MM.1S (cell line): ENCODE data around the gene ANKH.
"Not testable (repeated sequence)": the region's sequence is repeated elsewhere in the genome, so short reads cannot be mapped to it uniquely, and the experiment has no call there.

ENCODE experiments used
- DNase-seq: peaks from one replicate; pipeline ENCODE4 v3.0.0-alpha.2; 2015
- H2AFZ ChIP-seq: fragments of 300-600 bp; sonication (generic); 2 replicates; pipeline ENCODE4 v1.6.0; 2016; ENCODE audit warnings: antibody characterized with exemption, low read length
- H3F3A ChIP-seq: fragments of 300-600 bp; sonication (generic); 2 replicates; pipeline ENCODE4 v1.6.1; 2016; ENCODE audit warnings: mild to moderate bottlenecking, antibody characterized with exemption, low read length, moderate library complexity, mixed read lengths; ENCODE audit not compliant: insufficient read depth
- H3K27ac ChIP-seq: fragments of 300-600 bp; sonication (generic); 2 replicates; pipeline ENCODE4 v1.5.1; 2016; ENCODE audit warnings: mild to moderate bottlenecking, low read length
- H3K27me3 ChIP-seq: fragments of 300-600 bp; sonication (generic); replicated peaks from 2 replicates; pipeline ENCODE4 v1.6.0; 2016; ENCODE audit warnings: low read length; ENCODE audit not compliant: insufficient read depth
- H3K36me3 ChIP-seq: fragments of 300-600 bp; sonication (generic); replicated peaks from 2 replicates; pipeline ENCODE4 v1.6.1; 2016; ENCODE audit warnings: mild to moderate bottlenecking, low read length, mixed read lengths; ENCODE audit not compliant: insufficient read depth
- H3K4me1 ChIP-seq: fragments of 300-600 bp; sonication (generic); 2 replicates; pipeline ENCODE4 v1.6.1; 2016; ENCODE audit warnings: low read length, mixed read lengths
- H3K4me2 ChIP-seq: fragments of 300-600 bp; sonication (generic); 2 replicates; pipeline ENCODE4 v1.6.0; 2016; ENCODE audit warnings: low read depth, low read length
- H3K4me3 ChIP-seq: fragments of 300-600 bp; sonication (generic); 2 replicates; pipeline ENCODE4 v1.5.1; 2016; ENCODE audit warnings: low read length, mixed read lengths
- H3K79me2 ChIP-seq: fragments of 300-600 bp; sonication (generic); 2 replicates; pipeline ENCODE4 v1.6.1; 2016; ENCODE audit warnings: mixed run types, low read length, mixed read lengths
- H3K9ac ChIP-seq: fragments of 300-600 bp; sonication (generic); 2 replicates; pipeline ENCODE4 v1.6.1; 2016; ENCODE audit warnings: low read length, mixed read lengths
- H3K9me2 ChIP-seq: fragments of 300-600 bp; sonication (generic); replicated peaks from 2 replicates; pipeline ENCODE4 v1.6.1; 2016; ENCODE audit warnings: mild to moderate bottlenecking, low read length, mixed read lengths; ENCODE audit not compliant: insufficient read depth
- H3K9me3 ChIP-seq: fragments of 300-600 bp; sonication (generic); replicated peaks from 2 replicates; pipeline ENCODE4 v1.6.1; 2016; ENCODE audit warnings: mild to moderate bottlenecking, low read length, mixed read lengths; ENCODE audit not compliant: insufficient read depth
- H4K20me1 ChIP-seq: fragments of 300-600 bp; sonication (generic); 2 replicates; pipeline ENCODE4 v1.6.1; 2016; ENCODE audit warnings: mild to moderate bottlenecking, low read length, moderate library complexity, mixed read lengths; ENCODE audit not compliant: insufficient read depth
- EZH2 ChIP-seq: fragments of 300-600 bp; sonication (generic); optimal IDR thresholded peaks from 2 replicates; pipeline ENCODE3; 2017; ENCODE audit warnings: low read depth, mild to moderate bottlenecking, antibody characterized with exemption, low read length, mixed read lengths
- EZH2phosphoT487 ChIP-seq: fragments of 300-600 bp; sonication (generic); IDR thresholded peaks from 2 replicates; pipeline ENCODE4 v1.6.1; 2018; ENCODE audit warnings: antibody characterized with exemption, low read length
- TF ChIP-seq, protein P1 (sequence below): fragments of 300-600 bp; sonication (generic); IDR thresholded peaks from 2 replicates; pipeline ENCODE4 v1.5.1; 2016; ENCODE audit warnings: antibody characterized with exemption, low read length, mixed read lengths

Gene ANKH

DNA sequence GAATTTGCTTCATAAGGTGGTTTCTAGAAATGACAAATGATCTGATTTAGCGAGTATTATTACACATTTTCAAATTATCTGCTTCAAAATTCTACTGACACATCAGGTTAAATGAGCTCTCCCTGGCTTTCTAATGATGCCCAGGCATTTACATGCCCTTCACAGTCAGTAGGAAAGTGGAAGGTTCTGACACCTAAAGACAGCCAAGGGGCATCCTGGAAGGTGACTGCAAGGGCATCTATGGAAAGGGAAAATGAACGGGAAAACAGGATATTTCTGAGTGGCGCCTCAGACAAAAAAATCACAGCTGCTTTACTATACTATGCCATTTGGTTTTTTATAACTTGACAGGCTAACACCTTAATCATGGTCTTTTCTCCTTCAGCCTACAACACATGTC is 31.0 kb downstream of the ANKH start:
- Histone ChIP-seq H3K27me3 (no peaks in the 10 kb centered on the region), H3K4me2 (no peak overlapping the region), H2AFZ (no peak overlapping the region), H4K20me1 (no peaks in the 10 kb centered on the region), H3K9ac (no peak overlapping the region), H3K9me2 (no peaks in the 10 kb centered on the region), H3K79me2 (peaks cover 9% of the 10 kb centered on the region; the same call in 1 of the 2 replicates), H3K27ac (no peak overlapping the region), H3K4me1 (no peaks in the 10 kb centered on the region), H3F3A (no peaks in the 10 kb centered on the region), H3K36me3 (no peaks in the 10 kb centered on the region), H3K9me3 (no peaks in the 10 kb centered on the region), H3K4me3 (no peak overlapping the region)
- TF ChIP-seq, protein P1, sequence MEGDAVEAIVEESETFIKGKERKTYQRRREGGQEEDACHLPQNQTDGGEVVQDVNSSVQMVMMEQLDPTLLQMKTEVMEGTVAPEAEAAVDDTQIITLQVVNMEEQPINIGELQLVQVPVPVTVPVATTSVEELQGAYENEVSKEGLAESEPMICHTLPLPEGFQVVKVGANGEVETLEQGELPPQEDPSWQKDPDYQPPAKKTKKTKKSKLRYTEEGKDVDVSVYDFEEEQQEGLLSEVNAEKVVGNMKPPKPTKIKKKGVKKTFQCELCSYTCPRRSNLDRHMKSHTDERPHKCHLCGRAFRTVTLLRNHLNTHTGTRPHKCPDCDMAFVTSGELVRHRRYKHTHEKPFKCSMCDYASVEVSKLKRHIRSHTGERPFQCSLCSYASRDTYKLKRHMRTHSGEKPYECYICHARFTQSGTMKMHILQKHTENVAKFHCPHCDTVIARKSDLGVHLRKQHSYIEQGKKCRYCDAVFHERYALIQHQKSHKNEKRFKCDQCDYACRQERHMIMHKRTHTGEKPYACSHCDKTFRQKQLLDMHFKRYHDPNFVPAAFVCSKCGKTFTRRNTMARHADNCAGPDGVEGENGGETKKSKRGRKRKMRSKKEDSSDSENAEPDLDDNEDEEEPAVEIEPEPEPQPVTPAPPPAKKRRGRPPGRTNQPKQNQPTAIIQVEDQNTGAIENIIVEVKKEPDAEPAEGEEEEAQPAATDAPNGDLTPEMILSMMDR, result no peak
- TF ChIP-seq EZH2phosphoT487 (no peak), EZH2 (no peak)
- no peak for DNase-seq

DNA sequence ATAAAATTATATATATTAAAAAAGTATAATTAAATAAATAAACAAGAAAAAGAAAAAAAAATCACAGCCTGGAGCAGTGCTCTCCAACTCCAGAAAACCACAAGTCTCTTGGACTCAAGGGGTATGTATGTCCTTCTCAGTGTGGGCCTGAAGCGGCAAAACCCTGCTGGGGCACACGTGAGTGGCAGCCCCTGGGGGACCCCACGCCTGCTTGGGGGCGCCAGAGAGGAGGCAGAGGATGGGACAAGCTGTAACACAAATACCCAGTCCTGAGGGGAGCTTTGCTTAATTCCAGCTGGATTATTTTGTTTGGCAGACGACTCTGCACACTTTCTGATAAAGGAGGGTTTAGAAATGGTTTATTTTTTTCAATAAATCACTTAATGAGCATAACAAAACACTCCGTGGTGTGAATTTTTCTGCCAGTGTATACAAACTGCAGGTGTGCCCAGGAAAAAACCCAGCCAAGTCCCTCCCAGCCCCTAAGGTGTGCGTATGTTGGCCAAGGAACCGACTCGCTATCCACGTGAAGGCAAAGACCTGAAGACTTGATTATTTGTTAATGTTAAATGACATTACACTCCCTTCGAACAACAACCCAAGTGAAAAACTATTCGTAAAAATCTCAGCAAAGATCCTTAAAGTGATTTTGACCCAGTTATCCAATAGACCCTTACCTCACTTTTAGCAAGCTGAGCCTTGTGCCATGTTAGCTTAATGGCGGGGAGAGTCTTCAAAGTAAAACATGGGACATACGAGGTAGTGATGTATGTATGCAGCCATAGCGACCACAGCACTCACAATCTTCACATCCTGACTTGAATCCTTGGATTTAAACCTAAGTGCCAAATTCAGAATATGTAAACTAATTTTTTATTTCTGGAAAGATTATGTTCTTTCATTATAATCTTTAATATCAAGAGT is 32.9 kb downstream of the ANKH start:
- Histone ChIP-seq H3K27ac (no peak overlapping the region), H2AFZ (no peak overlapping the region), H3K79me2 (peaks cover 20% of the 10 kb centered on the region), H3K4me2 (no peak overlapping the region), H4K20me1 (no peaks in the 10 kb centered on the region), H3K9me2 (no peaks in the 10 kb centered on the region), H3K4me1 (no peaks in the 10 kb centered on the region), H3K4me3 (no peak overlapping the region), H3K9me3 (no peaks in the 10 kb centered on the region), H3K27me3 (no peaks in the 10 kb centered on the region), H3F3A (no peaks in the 10 kb centered on the region), H3K36me3 (no peaks in the 10 kb centered on the region), H3K9ac (no peak overlapping the region)
- TF ChIP-seq, protein P1, result no peak
- TF ChIP-seq EZH2, result no peak
- no peak for TF ChIP-seq EZH2phosphoT487
- DNase-seq, result no peak

DNA sequence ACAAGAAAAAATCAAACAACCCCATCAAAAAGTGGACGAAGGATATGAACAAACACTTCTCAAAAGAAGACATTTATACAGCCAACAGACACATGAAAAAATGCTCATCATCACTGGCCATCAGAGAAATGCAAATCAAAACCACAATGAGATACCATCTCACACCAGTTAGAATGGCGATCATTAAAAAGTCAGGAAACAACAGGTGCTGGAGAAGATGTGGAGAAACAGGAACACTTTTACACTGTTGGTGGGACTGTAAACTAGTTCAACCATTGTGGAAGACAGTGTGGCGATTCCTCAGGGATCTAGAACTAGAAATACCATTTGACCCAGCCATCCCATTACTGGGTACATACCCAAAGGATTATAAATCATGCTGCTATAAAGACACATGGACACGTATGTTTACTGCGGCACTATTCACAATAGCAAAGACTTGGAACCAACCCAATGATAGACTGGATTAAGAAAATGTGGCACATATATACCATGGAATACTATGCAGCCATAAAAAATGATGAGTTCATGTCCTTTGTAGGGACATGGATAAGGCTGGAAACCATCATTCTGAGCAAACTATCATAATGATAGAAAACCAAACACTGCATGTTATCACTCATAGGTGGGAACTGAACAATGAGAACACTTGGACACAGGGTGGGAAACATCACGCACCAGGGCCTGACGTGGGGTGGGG is 34.0 kb downstream of the ANKH start:
- not testable (repeated sequence) for H3K4me1 ChIP-seq, H3K9ac ChIP-seq, H3K4me3 ChIP-seq, H2AFZ ChIP-seq, H3K27me3 ChIP-seq, H4K20me1 ChIP-seq, H3K27ac ChIP-seq, DNase-seq, H3F3A ChIP-seq, H3K4me2 ChIP-seq, H3K9me2 ChIP-seq, H3K9me3 ChIP-seq, H3K36me3 ChIP-seq
- peaks cover 30% of the 10 kb centered on the region for H3K79me2 ChIP-seq
